Naive B cell (primary cell): ENCODE measurements around the gene GALNT16. TPM values are rescaled to one million over a fixed set of nuclear protein-coding genes. Genes with fewer than 3 reads are reported as not detected.

Source experiments
- ATAC-seq, 2 donors: fragments of 150-1000 bp; cut with Tn5 transposase; 2 replicates each; pipeline ENCODE4 v1.10.0; 2021; ENCODE audit warnings: low read depth in 2 of 2, mild to moderate bottlenecking in 2 of 2, moderate library complexity in 2 of 2
- DNase-seq: peaks from one replicate; pipeline ENCODE4 v3.0.0; 2022
- H3K27ac Mint-ChIP-seq, 6 donors: one replicate each; pipeline ENCODE4 v1.8.0; 2020 to 2022; ENCODE audit warnings: mild to moderate bottlenecking in 6 of 6, mixed read lengths in 6 of 6, moderate library complexity in 5 of 6, inconsistent platforms in 2 of 6
- H3K27me3 Mint-ChIP-seq, 3 donors: one replicate each; pipeline ENCODE4 v1.8.0; 2021 to 2022; ENCODE audit warnings: mixed read lengths in 3 of 3, mild to moderate bottlenecking in 1 of 3
- H3K36me3 Mint-ChIP-seq, 2 donors: one replicate each; pipeline ENCODE4 v1.8.0; 2020 to 2022; ENCODE audit warnings: mixed read lengths in 2 of 2, inconsistent platforms in 1 of 2, mild to moderate bottlenecking in 1 of 2
- H3K4me1 Mint-ChIP-seq, 3 donors: one replicate each; pipeline ENCODE4 v1.8.0; 2020 to 2022; ENCODE audit warnings: mixed read lengths in 3 of 3, inconsistent platforms in 1 of 3, mild to moderate bottlenecking in 1 of 3, moderate library complexity in 1 of 3
- H3K4me3 Mint-ChIP-seq, 8 donors: one replicate each; pipeline ENCODE4 v1.8.0; 2020 to 2022; ENCODE audit warnings: mild to moderate bottlenecking in 8 of 8, mixed read lengths in 8 of 8, moderate library complexity in 8 of 8, inconsistent platforms in 2 of 8
- H3K9me3 Mint-ChIP-seq, 7 donors: one replicate each; pipeline ENCODE4 v1.8.0; 2020 to 2022; ENCODE audit warnings: mixed read lengths in 7 of 7, mild to moderate bottlenecking in 5 of 7, inconsistent platforms in 2 of 7, moderate library complexity in 1 of 7
- polyA plus RNA-seq, 6 donors: library from polyadenylated mRNA; unstranded; fragments of 300-500 nt; fragmentation: Illumina TruSeq; gene quantifications; one replicate each; pipeline ENCODE4 v1.2.3, GENCODE V29; 2021; ENCODE audit warnings: low read depth in 6 of 6

The GALNT16 gene
- polyA plus RNA-seq, 6 donors from 2014 or later, result not detected

- no peak for ATAC-seq
- Mint-ChIP-seq H3K4me3 (no peak overlapping the region), H3K9me3 (no peaks in the 10 kb centered on the region), H3K4me1 (no peaks in the 10 kb centered on the region), H3K27me3 (peaks cover 0 to 19% (median 18%) of the 10 kb centered on the region in 3 donors), H3K36me3 (no peaks in the 10 kb centered on the region), H3K27ac (peak overlapping the region in 1 of 6 donors; percentile 56)
- no peak for DNase-seq
Observed at GRCh38 chr14:69298131-69299071, 38.4 kb downstream of the GALNT16 start.

DNA sequence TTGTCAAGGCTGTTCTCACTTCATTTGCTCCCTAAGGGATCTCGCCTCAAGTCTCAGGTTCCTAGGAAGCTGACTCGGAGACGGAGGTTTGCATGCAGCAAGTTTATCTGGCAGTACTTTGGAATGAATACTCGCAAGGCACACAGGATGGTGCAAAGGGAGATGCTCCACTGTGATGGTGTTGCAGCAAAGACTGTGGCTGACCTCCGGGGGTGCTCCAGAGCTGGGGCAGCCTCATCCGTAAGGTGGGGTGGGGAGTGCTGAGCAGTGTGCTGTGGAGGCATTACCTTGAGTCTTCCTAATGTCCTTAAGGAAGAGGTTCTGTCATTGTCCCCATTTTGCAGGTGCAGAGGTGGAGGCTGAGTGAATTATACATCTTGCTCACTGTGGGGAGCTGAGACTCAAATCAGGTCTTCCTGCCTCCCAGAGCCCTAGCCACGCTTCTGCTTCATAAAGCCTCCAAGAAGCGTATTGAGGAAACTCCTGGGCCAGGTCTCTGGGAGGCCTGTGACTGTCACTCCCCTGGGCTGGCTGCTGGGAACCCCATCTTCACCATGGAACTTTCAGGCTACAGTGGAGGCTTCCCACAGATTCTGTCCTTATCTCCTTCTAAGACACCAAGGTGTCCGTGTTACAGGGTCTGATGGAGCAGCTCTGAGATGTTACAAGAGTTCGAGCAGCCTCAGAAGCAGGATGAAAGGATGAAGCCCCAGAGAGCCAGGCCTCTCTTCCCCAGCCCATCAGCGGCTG is 39.5 kb downstream of the GALNT16 start:
- Mint-ChIP-seq H3K4me3 (no peak overlapping the region), H3K36me3 (no peaks in the 10 kb centered on the region), H3K27ac (no peak overlapping the region), H3K9me3 (no peaks in the 10 kb centered on the region), H3K4me1 (no peaks in the 10 kb centered on the region), H3K27me3 (peaks cover 0 to 18% (median 14%) of the 10 kb centered on the region in 3 donors)
- no peak for DNase-seq
- no peak for ATAC-seq

GRCh38 chr14:69300601-69301221 is 40.8 kb downstream of the GALNT16 start:
- H3K9me3 Mint-ChIP-seq, result no peaks in the 10 kb centered on the region

GRCh38 chr14:69303086-69303485 is 43.1 kb downstream of the GALNT16 start:
- DNase-seq (no peak), ATAC-seq (no peak)
- Mint-ChIP-seq H3K4me3 (no peak overlapping the region), H3K36me3 (no peaks in the 10 kb centered on the region), H3K4me1 (no peaks in the 10 kb centered on the region), H3K9me3 (no peaks in the 10 kb centered on the region), H3K27me3 (peaks cover 14 to 44% (median 20%) of the 10 kb centered on the region in 3 donors), H3K27ac (peak overlapping the region in 1 of 6 donors; percentile 67)

More at GRCh38 chr14:69300601-69301221, 40.8 kb downstream of the GALNT16 start:
- Mint-ChIP-seq H3K4me1 (no peaks in the 10 kb centered on the region), H3K4me3 (no peak overlapping the region), H3K36me3 (no peaks in the 10 kb centered on the region), H3K27ac (no peak overlapping the region), H3K27me3 (peaks cover under 1 to 23% (median 18%) of the 10 kb centered on the region in 3 donors)
- DNase-seq (no peak), ATAC-seq (no peak)

DNA sequence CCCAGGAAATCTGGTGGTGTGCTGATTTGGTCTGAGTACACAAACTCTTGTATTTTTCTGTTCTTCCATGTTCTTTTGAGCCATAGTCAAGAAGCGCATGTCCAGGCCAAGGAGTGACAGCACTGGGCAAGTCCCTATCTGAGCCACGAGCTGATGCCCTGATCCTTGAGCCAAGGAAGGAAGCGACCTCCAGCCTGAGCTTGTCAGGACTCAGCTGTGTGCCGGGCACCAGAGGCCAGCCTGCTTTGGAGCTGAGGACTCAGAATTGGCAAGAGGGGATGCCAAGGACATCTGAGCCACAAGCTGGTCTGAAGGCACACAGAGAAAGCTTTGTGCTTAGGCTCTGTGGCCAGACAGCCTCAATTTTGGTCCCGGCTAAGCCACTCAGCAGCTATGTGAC is 52.6 kb downstream of the GALNT16 start:
- H3K4me3 Mint-ChIP-seq, result no peak overlapping the region
- peaks cover 0 to 7% (median 4%) of the 10 kb centered on the region in 7 donors for H3K9me3 Mint-ChIP-seq
- ATAC-seq (no peak), DNase-seq (no peak)
- peaks cover 2 to 7% (median 3%) of the 10 kb centered on the region in 3 donors for H3K4me1 Mint-ChIP-seq
- no peak overlapping the region for H3K27ac Mint-ChIP-seq
- H3K36me3 Mint-ChIP-seq, result no peaks in the 10 kb centered on the region
- H3K27me3 Mint-ChIP-seq, result peaks cover 19 to 24% (median 19%) of the 10 kb centered on the region in 3 donors

- peak overlapping the region in 1 of 8 donors; percentile 29 for H3K4me3 Mint-ChIP-seq
- H3K36me3 Mint-ChIP-seq, result no peaks in the 10 kb centered on the region
- DNase-seq, result no peak
- H3K9me3 Mint-ChIP-seq, result peaks cover 0 to 7% (median 4%) of the 10 kb centered on the region in 7 donors
- peaks cover 6 to 12% (median 9%) of the 10 kb centered on the region in 3 donors for H3K4me1 Mint-ChIP-seq
- peaks cover 13 to 19% (median 15%) of the 10 kb centered on the region in 3 donors for H3K27me3 Mint-ChIP-seq
- H3K27ac Mint-ChIP-seq, result peak overlapping the region in 1 of 6 donors; percentile 39
- no peak for ATAC-seq
Observed at GRCh38 chr14:69313176-69313575, 53.2 kb downstream of the GALNT16 start.

DNA sequence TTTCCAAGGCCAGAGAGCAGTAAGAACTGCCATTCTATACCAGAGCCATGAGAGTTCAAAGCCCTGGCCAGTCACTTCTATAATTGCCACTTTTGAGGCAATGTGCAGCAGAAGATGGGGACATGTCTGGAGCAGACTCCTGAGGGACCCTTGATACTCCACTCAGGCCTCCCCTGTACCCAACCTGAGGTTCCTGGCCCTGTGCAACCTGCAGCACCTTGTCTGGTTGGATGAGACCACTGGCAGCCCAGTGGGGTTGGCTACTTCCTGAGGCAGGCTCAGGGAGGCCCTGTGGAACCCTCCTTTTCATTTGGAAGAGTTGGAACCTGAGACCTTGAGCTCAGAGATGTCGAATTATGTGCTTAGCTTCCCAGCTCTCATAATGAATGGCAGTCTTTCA is 54.4 kb downstream of the GALNT16 start:
- no peak for ATAC-seq
- Mint-ChIP-seq H3K9me3 (peaks cover 0 to 7% (median 4%) of the 10 kb centered on the region in 7 donors), H3K4me1 (peaks cover 14 to 22% (median 18%) of the 10 kb centered on the region in 3 donors), H3K27ac (peak overlapping the region in 1 of 6 donors; percentile 20), H3K4me3 (no peak overlapping the region), H3K36me3 (no peaks in the 10 kb centered on the region), H3K27me3 (peaks cover 12 to 18% (median 15%) of the 10 kb centered on the region in 3 donors)
- DNase-seq, result no peak

DNA sequence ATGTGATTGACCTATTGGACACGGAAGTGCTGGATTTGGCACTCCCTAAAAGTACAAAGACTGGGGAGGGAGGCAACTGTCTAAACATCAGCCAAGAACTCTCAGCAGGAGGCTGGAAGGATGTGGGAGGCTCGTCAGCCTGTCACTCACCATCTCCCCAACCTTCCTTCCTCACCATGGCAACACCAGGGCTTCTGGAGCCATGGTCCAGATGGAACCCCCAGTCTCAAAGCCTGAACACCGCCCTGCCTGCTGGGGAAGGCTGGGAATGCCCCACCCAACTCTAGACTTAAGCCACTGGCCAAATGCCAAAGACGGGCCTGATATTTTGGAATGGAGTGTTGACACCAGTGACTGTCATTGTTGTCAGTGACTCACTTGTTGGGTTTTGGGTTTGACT is 55.3 kb downstream of the GALNT16 start:
- no peak for DNase-seq
- peaks cover 0 to 7% (median 4%) of the 10 kb centered on the region in 7 donors for H3K9me3 Mint-ChIP-seq
- no peak overlapping the region for H3K27ac Mint-ChIP-seq
- peaks cover 14 to 23% (median 18%) of the 10 kb centered on the region in 3 donors for H3K4me1 Mint-ChIP-seq
- H3K36me3 Mint-ChIP-seq, result no peaks in the 10 kb centered on the region
- peaks cover 3 to 11% (median 9%) of the 10 kb centered on the region in 3 donors for H3K27me3 Mint-ChIP-seq
- no peak overlapping the region for H3K4me3 Mint-ChIP-seq
- ATAC-seq, result no peak

DNA sequence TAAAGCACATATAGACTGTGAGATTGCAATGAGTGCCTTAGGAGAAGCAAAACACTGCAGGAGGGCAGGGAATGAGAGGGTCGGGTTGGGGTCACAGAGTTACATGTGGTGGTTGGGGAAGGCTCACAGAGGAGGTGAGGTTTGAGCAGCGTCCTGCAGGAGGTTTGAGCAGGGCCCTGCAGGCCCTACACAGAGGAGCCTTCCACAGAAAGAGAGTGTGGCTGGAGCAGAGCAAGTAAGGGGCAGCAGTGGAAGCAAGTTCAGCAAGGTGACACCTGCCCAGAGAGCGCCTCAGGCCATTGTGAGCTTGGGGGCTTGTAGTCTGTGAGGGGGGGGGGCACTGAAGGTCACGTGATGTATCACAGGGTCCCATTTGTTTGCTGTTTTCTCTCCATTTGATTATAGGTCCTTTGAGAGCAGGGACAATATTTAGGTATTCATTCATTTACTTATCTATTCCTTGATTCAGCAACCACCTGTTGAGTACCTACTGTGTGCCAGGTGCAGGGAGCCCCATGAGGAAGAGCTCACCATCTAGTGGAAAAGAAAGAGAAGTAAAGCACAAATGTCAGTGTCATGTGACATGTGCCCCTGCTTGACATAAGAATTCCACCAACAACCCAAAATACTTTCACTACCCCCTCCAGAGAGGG is 56.6 kb downstream of the GALNT16 start:
- peaks cover 0 to 7% (median 4%) of the 10 kb centered on the region in 7 donors for H3K9me3 Mint-ChIP-seq
- DNase-seq (no peak), ATAC-seq (no peak)
- H3K36me3 Mint-ChIP-seq, result no peaks in the 10 kb centered on the region
- no peak overlapping the region for H3K27ac Mint-ChIP-seq
- no peak overlapping the region for H3K4me3 Mint-ChIP-seq
- H3K27me3 Mint-ChIP-seq, result peaks cover 0 to 3% (median 2%) of the 10 kb centered on the region in 3 donors
- H3K4me1 Mint-ChIP-seq, result peaks cover 14 to 23% (median 18%) of the 10 kb centered on the region in 3 donors

- H3K27ac Mint-ChIP-seq, result peak overlapping the region in 2 of 6 donors; percentile 44 to 88
- no peak for DNase-seq
- H3K36me3 Mint-ChIP-seq, result no peaks in the 10 kb centered on the region
- H3K4me1 Mint-ChIP-seq, result peaks cover 14 to 23% (median 18%) of the 10 kb centered on the region in 3 donors
- no peak for ATAC-seq
- H3K4me3 Mint-ChIP-seq, result peak overlapping the region in 1 of 8 donors; percentile 21
- H3K27me3 Mint-ChIP-seq, result no peaks in the 10 kb centered on the region
- H3K9me3 Mint-ChIP-seq, result peaks cover 0 to 7% (median 4%) of the 10 kb centered on the region in 7 donors
Observed at GRCh38 chr14:69317102-69317755, 57.3 kb downstream of the GALNT16 start.

DNA sequence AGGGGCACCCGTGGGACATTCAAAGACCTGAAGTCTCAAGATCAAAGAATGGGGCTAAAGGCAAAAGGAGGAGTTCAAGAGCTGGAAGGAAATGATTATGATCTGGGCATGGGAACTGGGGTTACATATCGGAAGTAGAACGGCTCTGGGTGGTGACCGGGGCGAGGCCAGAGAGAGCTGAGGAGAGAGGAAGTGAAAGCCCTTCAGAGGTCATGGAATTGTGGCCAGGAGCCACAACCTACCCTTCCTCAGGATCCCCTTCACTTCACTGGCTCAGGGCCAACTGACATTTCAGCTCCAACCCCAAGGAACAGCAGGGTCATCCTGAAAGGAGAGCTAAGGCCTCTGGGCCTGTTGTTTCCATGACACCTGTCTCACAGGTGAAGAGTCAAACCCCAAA is 57.8 kb downstream of the GALNT16 start:
- no peak for DNase-seq
- ATAC-seq, result no peak
- no peaks in the 10 kb centered on the region for H3K27me3 Mint-ChIP-seq
- no peaks in the 10 kb centered on the region for H3K36me3 Mint-ChIP-seq
- H3K9me3 Mint-ChIP-seq, result peaks cover 0 to 7% (median 4%) of the 10 kb centered on the region in 7 donors
- peaks cover 14 to 23% (median 18%) of the 10 kb centered on the region in 3 donors for H3K4me1 Mint-ChIP-seq
- peak overlapping the region in 2 of 6 donors; percentile 44 to 88 for H3K27ac Mint-ChIP-seq
- H3K4me3 Mint-ChIP-seq, result peak overlapping the region in 1 of 8 donors; percentile 21

- Mint-ChIP-seq H3K27ac (peak overlapping the region in 1 of 6 donors; percentile 52), H3K36me3 (no peaks in the 10 kb centered on the region), H3K27me3 (no peaks in the 10 kb centered on the region), H3K4me3 (no peak overlapping the region), H3K9me3 (peaks cover 0 to 7% (median 4%) of the 10 kb centered on the region in 7 donors), H3K4me1 (peaks cover 14 to 23% (median 18%) of the 10 kb centered on the region in 3 donors)
- DNase-seq, result no peak
- peak; percentile 80 to 83 for ATAC-seq
Observed at GRCh38 chr14:69318241-69318640, 58.3 kb downstream of the GALNT16 start.
